HPDE6-E6E7 (cell line): ENCODE results near the gene TRIM41.
"Not testable (repeated sequence)": the region's sequence is repeated elsewhere in the genome, so short reads cannot be mapped to it uniquely, and the experiment has no call there.

Experiments used
- DNase-seq: peaks from one replicate; pipeline ENCODE4 v3.0.0; 2011; ENCODE audit warnings: missing footprints; ENCODE audit errors: extremely low spot score

Gene TRIM41

GRCh38 chr5:181283841-181284755, 61.0 kb downstream of the TRIM41 start:
- not testable (repeated sequence) for DNase-seq
